H9 (cell line): ENCODE data around the gene TMEM129. TPM values are rescaled to one million over a fixed set of nuclear protein-coding genes. Genes with fewer than 3 reads are reported as not detected.
"Not testable (repeated sequence)": the region's sequence is repeated elsewhere in the genome, so short reads cannot be mapped to it uniquely, and the experiment has no call there.

Source experiments
- DNase-seq: peaks from one replicate; pipeline ENCODE4 v3.0.0-alpha.2; 2017
- H2AFZ ChIP-seq: one replicate; pipeline ENCODE4 v1.6.1; 2013; ENCODE audit warnings: mild to moderate bottlenecking, low read length, control low read depth, moderate library complexity
- H2AK5ac ChIP-seq: 2 replicates; pipeline ENCODE4 v1.6.1; 2013; ENCODE audit warnings: low read length, control low read depth, mixed read lengths; ENCODE audit not compliant: insufficient read length
- H2BK120ac ChIP-seq: one replicate; pipeline ENCODE4 v1.6.1; 2013; ENCODE audit warnings: low read depth, mild to moderate bottlenecking, low read length, control low read depth, inconsistent platforms; ENCODE audit not compliant: poor library complexity, severe bottlenecking
- H2BK12ac ChIP-seq: 2 replicates; pipeline ENCODE4 v1.6.1; 2013; ENCODE audit warnings: low read length, control low read depth, mixed read lengths, low read depth; ENCODE audit not compliant: insufficient read length
- H2BK15ac ChIP-seq: 2 replicates; pipeline ENCODE4 v1.6.1; 2013; ENCODE audit warnings: low read depth, low read length, control low read depth
- H2BK20ac ChIP-seq: one replicate; pipeline ENCODE4 v1.6.1; 2013; ENCODE audit warnings: low read depth, mild to moderate bottlenecking, low read length, control low read depth, inconsistent platforms; ENCODE audit not compliant: poor library complexity, severe bottlenecking
- H2BK5ac ChIP-seq: 2 replicates; pipeline ENCODE4 v1.6.1; 2013; ENCODE audit warnings: low read length, control low read depth, mixed read lengths; ENCODE audit not compliant: insufficient read length
- H3K14ac ChIP-seq: 2 replicates; pipeline ENCODE4 v1.6.1; 2013; ENCODE audit warnings: low read length, control low read depth; ENCODE audit not compliant: insufficient read depth
- H3K18ac ChIP-seq: 2 replicates; pipeline ENCODE4 v1.6.1; 2013; ENCODE audit warnings: low read depth, mild to moderate bottlenecking, mixed read lengths, low read length, control low read depth; ENCODE audit not compliant: insufficient read length
- H3K23ac ChIP-seq: 2 replicates; pipeline ENCODE4 v1.6.1; 2013; ENCODE audit warnings: low read length, control low read depth, mixed read lengths, low read depth; ENCODE audit not compliant: insufficient read length
- H3K23me2 ChIP-seq: 2 replicates; pipeline ENCODE4 v1.6.1; 2013; ENCODE audit warnings: low read depth, mild to moderate bottlenecking, mixed read lengths, low read length, control low read depth; ENCODE audit not compliant: insufficient read length, poor library complexity, severe bottlenecking
- H3K27ac ChIP-seq: 2 replicates; pipeline ENCODE4 v1.5.1; 2013; ENCODE audit warnings: low read length, control low read depth, mixed read lengths, low read depth; ENCODE audit not compliant: insufficient read length
- H3K27me3 ChIP-seq: 2 replicates; pipeline ENCODE4 v1.6.1; 2013; ENCODE audit warnings: low read length, control low read depth, inconsistent platforms; ENCODE audit not compliant: insufficient read depth
- H3K4ac ChIP-seq: 2 replicates; pipeline ENCODE4 v1.6.1; 2013; ENCODE audit warnings: low read depth, mild to moderate bottlenecking, control low read depth, inconsistent platforms, low read length, moderate library complexity
- H3K4me1 ChIP-seq: 2 replicates; pipeline ENCODE4 v1.6.1; 2013; ENCODE audit warnings: low read length, control low read depth, inconsistent platforms; ENCODE audit not compliant: insufficient read depth
- H3K4me2 ChIP-seq: 2 replicates; pipeline ENCODE4 v1.6.1; 2013; ENCODE audit warnings: low read length, control low read depth, mixed read lengths; ENCODE audit not compliant: insufficient read length, insufficient read depth
- H3K56ac ChIP-seq: 2 replicates; pipeline ENCODE4 v1.6.1; 2013; ENCODE audit warnings: low read depth, mild to moderate bottlenecking, mixed read lengths, low read length, control low read depth; ENCODE audit not compliant: insufficient read length
- H3K79me1 ChIP-seq: 2 replicates; pipeline ENCODE4 v1.6.1; 2013; ENCODE audit warnings: low read depth, mild to moderate bottlenecking, moderate library complexity, low read length, control low read depth, inconsistent platforms; ENCODE audit not compliant: insufficient read depth, poor library complexity, severe bottlenecking
- H3K79me2 ChIP-seq: 2 replicates; pipeline ENCODE4 v1.6.1; 2013; ENCODE audit warnings: low read length, control low read depth, inconsistent platforms; ENCODE audit not compliant: insufficient read depth
- H3K9ac ChIP-seq: 2 replicates; pipeline ENCODE4 v1.6.1; 2013; ENCODE audit warnings: low read length, control low read depth, mixed read lengths; ENCODE audit not compliant: insufficient read length; ENCODE audit errors: extremely low read depth
- H3K9me3 ChIP-seq: one replicate; pipeline ENCODE4 v1.6.1; 2013; ENCODE audit warnings: low read depth, low read length, inconsistent platforms; ENCODE audit not compliant: control insufficient read depth
- H3T11ph ChIP-seq: one replicate; pipeline ENCODE4 v1.6.1; 2013; ENCODE audit warnings: mild to moderate bottlenecking, low read length, control low read depth, inconsistent platforms
- H4K20me1 ChIP-seq: one replicate; pipeline ENCODE4 v1.6.1; 2013; ENCODE audit not compliant: control insufficient read depth, insufficient read length, insufficient read depth
- H4K5ac ChIP-seq: 2 replicates; pipeline ENCODE4 v1.6.1; 2013; ENCODE audit warnings: low read depth, mild to moderate bottlenecking, mixed read lengths, low read length, control low read depth; ENCODE audit not compliant: insufficient read length
- H4K8ac ChIP-seq: replicated peaks from 2 replicates; pipeline ENCODE4 v1.6.1; 2013; ENCODE audit warnings: low read length, control low read depth, mixed read lengths, low read depth; ENCODE audit not compliant: insufficient read length
- H4K91ac ChIP-seq: 2 replicates; pipeline ENCODE4 v1.6.1; 2013; ENCODE audit warnings: low read depth, mild to moderate bottlenecking, moderate library complexity, mixed read lengths, low read length, control low read depth; ENCODE audit not compliant: insufficient read length
- H3K27ac Mint-ChIP-seq, 3 experiments: 2 replicates in 2 of 3; 3 replicates in 1 of 3; pipeline ENCODE4 v1.8.0; 2020 to 2021; ENCODE audit warnings: mixed read lengths in 3 of 3, mild to moderate bottlenecking in 1 of 3, moderate library complexity in 1 of 3
- H3K27me3 Mint-ChIP-seq: 2 replicates; pipeline ENCODE4 v1.8.0; 2021; ENCODE audit warnings: low read depth, mild to moderate bottlenecking, moderate library complexity, mixed read lengths
- H3K36me3 Mint-ChIP-seq, 3 experiments: 2 replicates in 2 of 3; 3 replicates in 1 of 3; pipeline ENCODE4 v1.8.0; 2020 to 2021; ENCODE audit warnings: low read depth in 3 of 3, mixed read lengths in 3 of 3; ENCODE audit not compliant: insufficient read depth in 1 of 3
- H3K4me1 Mint-ChIP-seq, 2 experiments: 2 replicates each; pipeline ENCODE4 v1.8.0; 2020; ENCODE audit warnings: mixed read lengths in 2 of 2
- H3K4me3 Mint-ChIP-seq, 2 experiments: 2 replicates in 1 of 2; 3 replicates in 1 of 2; pipeline ENCODE4 v1.8.0; 2020 to 2021; ENCODE audit warnings: mild to moderate bottlenecking in 2 of 2, mixed read lengths in 2 of 2, moderate library complexity in 1 of 2
- H3K9me3 Mint-ChIP-seq, 2 experiments: 2 replicates in 1 of 2; 3 replicates in 1 of 2; pipeline ENCODE4 v1.8.0; 2020; ENCODE audit warnings: mild to moderate bottlenecking in 2 of 2, mixed read lengths in 2 of 2, moderate library complexity in 1 of 2
- CTCF ChIP-seq: fragments of 200-600 bp; sonication (generic); conservative IDR thresholded peaks from 3 replicates; pipeline ENCODE4 v1.8.0; 2021; ENCODE audit warnings: antibody characterized with exemption, mild to moderate bottlenecking
- WGBS: extraction: QIAGEN DNeasy Blood & Tissue Kit; methylation state at CpG from one replicate; pipeline ENCODE4 v1.1.7; 2013; ENCODE audit warnings: missing lambda C conversion rate, low lambda C conversion rate, mixed read lengths; ENCODE audit not compliant: insufficient read length; ENCODE audit errors: extremely low coverage; 5-methylcytosine and 5-hydroxymethylcytosine counted together
- total RNA-seq: library from RNA; stranded (reverse); gene quantifications from 2 replicates; pipeline ENCODE4 v1.2.1, GENCODE V29; 2021

Gene TMEM129
- total RNA-seq, 1 experiment from 2014 or later, result 27.3 TPM

DNA sequence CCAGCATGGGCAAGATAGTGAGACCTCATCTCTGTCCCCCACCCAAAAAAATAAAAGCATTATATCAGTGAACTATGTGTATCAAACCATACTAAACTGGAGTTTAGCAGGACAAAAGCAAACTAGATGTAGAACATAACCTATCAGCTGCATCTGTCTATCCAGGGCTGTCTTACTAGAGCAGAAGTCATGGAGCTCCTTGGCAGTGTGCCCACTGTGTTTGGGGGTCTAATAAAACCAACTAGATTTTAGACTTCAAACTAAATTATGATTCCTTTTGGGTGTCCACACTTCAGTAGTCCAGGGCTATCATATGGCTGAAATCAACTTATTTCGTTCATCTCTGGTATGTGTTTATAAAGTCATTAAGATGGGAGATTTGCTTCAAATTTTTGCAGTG is 17.3 kb downstream of the TMEM129 start:
- Mint-ChIP-seq H3K27ac (0 out of 7 replicates have a peak overlapping the region, but pooled peaks of 1 of the 3 experiments have one; percentile 32), H3K9me3 (no peaks in the 10 kb centered on the region), H3K36me3 (peaks cover 22 to 82% (median 72%) of the 10 kb centered on the region in 3 experiments; a peak in 6 of 7 replicates), H3K4me1 (peaks cover 0 to 4% of the 10 kb centered on the region in 2 experiments; a peak in 1 of 4 replicates), H3K4me3 (no peak overlapping the region), H3K27me3 (no peaks in the 10 kb centered on the region)
- Histone ChIP-seq H3K23me2 (no peaks in the 10 kb centered on the region), H4K91ac (no peak overlapping the region), H3T11ph (no peak overlapping the region), H4K20me1 (no peaks in the 10 kb centered on the region), H3K27ac (no peak overlapping the region), H2BK15ac (no peak overlapping the region), H3K4me2 (no peak overlapping the region), H3K18ac (no peak overlapping the region), H4K8ac (no peak overlapping the region), H2BK20ac (no peak overlapping the region), H2AFZ (no peak overlapping the region), H4K5ac (no peak overlapping the region), H3K27me3 (no peaks in the 10 kb centered on the region; the same call in 1 of the 2 replicates), H3K9me3 (no peaks in the 10 kb centered on the region), H2BK12ac (no peak overlapping the region), H2BK5ac (no peak overlapping the region), H3K9ac (no peak overlapping the region), H2BK120ac (no peak overlapping the region), H3K4me1 (no peaks in the 10 kb centered on the region), H3K56ac (no peak overlapping the region), H3K79me1 (peaks cover 10% of the 10 kb centered on the region), H2AK5ac (no peak overlapping the region), H3K14ac (no peak overlapping the region), H3K4ac (no peak overlapping the region), H3K23ac (no peak overlapping the region), H3K79me2 (peaks cover 7% of the 10 kb centered on the region; the same call in 1 of the 2 replicates)
- WGBS, result no CpG with 5 or more reads among the region's 1 CpG
- no peak for DNase-seq
- no peak for TF ChIP-seq CTCF

DNA sequence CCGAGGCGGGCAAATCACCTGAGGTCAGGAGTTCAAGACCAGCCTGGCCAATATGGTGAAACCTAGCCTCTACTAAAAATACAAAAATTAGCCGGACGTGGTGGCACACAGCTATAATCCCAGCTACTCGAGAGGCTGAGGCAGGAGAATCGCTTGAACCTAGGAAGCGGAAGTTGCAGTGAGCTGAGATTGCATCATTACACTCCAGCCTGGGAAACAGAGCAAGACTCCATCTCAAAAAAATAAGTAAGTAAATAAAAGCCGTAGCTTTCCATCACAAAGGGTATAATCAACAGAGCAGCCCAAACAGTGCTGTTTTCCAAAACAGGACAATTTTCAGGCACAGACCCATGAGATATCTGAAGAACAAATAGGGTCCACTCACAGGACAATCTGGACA is 19.5 kb downstream of the TMEM129 start:
- H3K56ac ChIP-seq, H3K4me1 ChIP-seq, H2AFZ ChIP-seq, DNase-seq, H2AK5ac ChIP-seq, H3K4ac ChIP-seq, H3K23ac ChIP-seq, H2BK5ac ChIP-seq, H2BK15ac ChIP-seq, H4K8ac ChIP-seq, H3K18ac ChIP-seq, H3K9ac ChIP-seq, H3K4me3 Mint-ChIP-seq, H2BK120ac ChIP-seq, H3K79me2 ChIP-seq, H3K23me2 ChIP-seq, H2BK12ac ChIP-seq, H3K27me3 ChIP-seq, H2BK20ac ChIP-seq, H3K9me3 Mint-ChIP-seq, H3K4me1 Mint-ChIP-seq, H4K5ac ChIP-seq, H3T11ph ChIP-seq, H4K91ac ChIP-seq, H3K27me3 Mint-ChIP-seq, H3K4me2 ChIP-seq, H3K9me3 ChIP-seq, H3K27ac ChIP-seq, H3K14ac ChIP-seq, H4K20me1 ChIP-seq: not testable (repeated sequence)
- peaks cover 29 to 86% (median 73%) of the 10 kb centered on the region in 3 experiments; a peak in 6 of 7 replicates for H3K36me3 Mint-ChIP-seq
- H3K27ac Mint-ChIP-seq, result peak overlapping the region in 1 of 3 experiments; percentile 55; a peak in 1 of 7 replicates
- no CpG with 5 or more reads among the region's 8 CpGs for WGBS
- peaks cover 10% of the 10 kb centered on the region for H3K79me1 ChIP-seq
